ENCODE results near the gene ST6GALNAC5. TPM values are rescaled to one million over a fixed set of nuclear protein-coding genes. Genes with fewer than 3 reads are reported as not detected.

Gene ST6GALNAC5
- polyA plus RNA-seq, 10 donors = 1.2 to 2.7 (median 2.2) TPM

DNA sequence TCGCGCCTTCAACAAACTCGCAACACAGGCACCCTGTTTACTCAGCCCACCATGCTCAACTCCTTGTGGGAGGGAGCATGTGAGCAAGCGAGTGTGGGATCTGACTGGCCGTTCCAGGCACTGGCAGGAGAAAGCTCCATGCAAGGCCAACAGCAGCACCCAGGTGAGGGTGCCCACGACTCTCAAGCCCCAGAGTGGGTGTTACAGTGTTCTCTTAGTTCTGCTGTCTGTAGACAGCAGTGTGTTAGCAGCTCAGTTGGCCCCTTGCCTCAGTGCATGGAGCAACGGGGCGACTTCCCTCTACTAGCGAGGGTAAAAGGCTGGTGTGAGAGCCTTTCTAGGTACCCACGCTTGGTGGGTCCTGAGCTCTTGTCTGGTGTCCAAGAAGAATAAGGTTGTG is 237.4 kb downstream of the ST6GALNAC5 start:
- DNase-seq = no peak
